PC-3 (cell line): ENCODE measurements around the gene STIM1. TPM values are rescaled to one million over a fixed set of nuclear protein-coding genes. Genes with fewer than 3 reads are reported as not detected.

Experiments used
- ATAC-seq: fragments of 200-7000 bp; cut with Tn5 transposase; 2 replicates; pipeline ENCODE4 v1.9.1; 2020; ENCODE audit warnings: mild to moderate bottlenecking, moderate library complexity
- BruUV-seq: library from RNA; stranded (reverse); fragments of 400-500 nt; replicated peaks from 2 replicates; lab custom pipeline; 2021; lab: Mats Ljungman, UMichigan
- CTCF ChIA-PET: fragments of 300-600 bp; sonication (Branson Sonifier 250); formaldehyde crosslinking; loops from one replicate; lab custom pipeline; 2022; ENCODE audit warnings: antibody characterized with exemption; lab: Charles Lee
- POLR2A ChIA-PET: fragments of 300-600 bp; sonication (Branson Sonifier 250); formaldehyde crosslinking; loops from one replicate; lab custom pipeline; 2022; ENCODE audit warnings: antibody characterized with exemption; ENCODE audit not compliant: unreplicated experiment; lab: Charles Lee
- DNase-seq: peaks from one replicate; pipeline ENCODE4 v3.0.0-alpha.2; 2015
- H2AFZ ChIP-seq: fragments of 300-600 bp; sonication (generic); 2 replicates; pipeline ENCODE4 v1.6.0; 2016; ENCODE audit warnings: antibody characterized with exemption, low read length
- H3F3A ChIP-seq: fragments of 300-600 bp; sonication (generic); one replicate; pipeline ENCODE4 v1.6.0; 2017; ENCODE audit warnings: antibody characterized with exemption, low read length, control low read depth, mild to moderate bottlenecking; ENCODE audit not compliant: unreplicated experiment
- H3K27ac ChIP-seq: fragments of 300-600 bp; sonication (generic); 2 replicates; pipeline ENCODE4 v1.5.1; 2016; ENCODE audit warnings: mild to moderate bottlenecking, low read length
- H3K27me3 ChIP-seq: fragments of 300-600 bp; sonication (generic); 2 replicates; pipeline ENCODE4 v1.6.1; 2016; ENCODE audit warnings: low read length, mixed read lengths
- H3K36me3 ChIP-seq: fragments of 300-600 bp; sonication (generic); 2 replicates; pipeline ENCODE4 v1.6.1; 2016; ENCODE audit warnings: low read depth, mixed run types, low read length, mixed read lengths
- H3K4me1 ChIP-seq: fragments of 300-600 bp; sonication (generic); 2 replicates; pipeline ENCODE4 v1.5.1; 2016; ENCODE audit warnings: low read length; ENCODE audit not compliant: insufficient read depth
- H3K4me2 ChIP-seq: fragments of 300-600 bp; sonication (generic); 2 replicates; pipeline ENCODE4 v1.6.0; 2016; ENCODE audit warnings: low read length
- H3K4me3 ChIP-seq: fragments of 300-600 bp; sonication (generic); 2 replicates; pipeline ENCODE4 v1.5.1; 2016; ENCODE audit warnings: mild to moderate bottlenecking, low read length, mixed read lengths
- H3K79me2 ChIP-seq: fragments of 300-600 bp; sonication (generic); 2 replicates; pipeline ENCODE4 v1.6.1; 2017; ENCODE audit warnings: low read length, mixed read lengths
- H3K9ac ChIP-seq: fragments of 300-600 bp; sonication (generic); 2 replicates; pipeline ENCODE4 v1.6.0; 2016; ENCODE audit warnings: mild to moderate bottlenecking, low read length
- H3K9me2 ChIP-seq: fragments of 300-600 bp; sonication (generic); replicated peaks from 2 replicates; pipeline ENCODE4 v1.6.1; 2016; ENCODE audit warnings: mixed run types, low read length, mixed read lengths
- H3K9me3 ChIP-seq: fragments of 300-600 bp; sonication (generic); 2 replicates; pipeline ENCODE4 v1.6.1; 2016; ENCODE audit warnings: low read length, mixed read lengths
- H4K20me1 ChIP-seq: fragments of 300-600 bp; sonication (generic); 2 replicates; pipeline ENCODE4 v1.6.1; 2016; ENCODE audit warnings: low read length, mixed read lengths
- CTCF ChIP-seq: fragments of 300-600 bp; sonication (generic); conservative IDR thresholded peaks from 2 replicates; pipeline ENCODE4 v1.5.1; 2017; ENCODE audit warnings: antibody characterized with exemption, low read depth, mild to moderate bottlenecking, low read length
- EZH2 ChIP-seq: fragments of 300-600 bp; sonication (generic); IDR thresholded peaks from one replicate; pipeline ENCODE4 v1.6.1; 2017; ENCODE audit warnings: antibody characterized with exemption, mild to moderate bottlenecking, low read length; ENCODE audit not compliant: unreplicated experiment
- EZH2phosphoT487 ChIP-seq: fragments of 300-600 bp; sonication (generic); IDR thresholded peaks from 2 replicates; pipeline ENCODE4 v1.6.1; 2018; ENCODE audit warnings: mild to moderate bottlenecking, antibody characterized with exemption, low read length, borderline replicate concordance
- intact Hi-C: fragments of 100-400 bp; cut with micrococcal nuclease; formaldehyde crosslinking; loops from 2 replicates; pipeline ENCODE4 v1.9.0; 2023
- total RNA-seq: library from RNA; depleted of rRNA; stranded (reverse); fragments of >200 nt; gene quantifications from 2 replicates; pipeline ENCODE4 v1.2.3, GENCODE V29; 2014

Gene STIM1
- total RNA-seq, 1 experiment from 2014 or later: 22.8 TPM

- Histone ChIP-seq H3K79me2 (no peaks in the 10 kb centered on the region), H3K9ac (peak overlapping the region; percentile 70)
- intact Hi-C loops: loop anchor here (1.0 to 5.0 kb wide), 4 partner anchors 12 to 37 kb away; partner anchors contain the start of genes NUP98 and RHOG
These were observed 46.4 kb upstream of the STIM1 start for GRCh38 chr11:3808861-3809623.

DNA sequence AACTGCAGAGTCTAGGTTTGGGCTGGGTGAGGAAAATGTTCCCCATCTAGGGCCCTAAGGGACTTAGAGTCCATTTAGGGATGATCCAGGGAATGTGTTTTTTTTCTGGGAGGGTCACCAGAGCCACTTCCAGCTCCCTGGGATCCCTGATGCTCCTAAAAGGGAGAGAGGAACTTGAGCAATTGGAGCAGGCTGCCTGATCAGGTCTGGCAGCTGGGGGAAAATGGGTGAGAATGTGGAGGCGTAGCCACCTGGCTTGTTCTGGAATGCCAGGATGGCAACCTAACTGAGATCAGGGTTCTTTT is 45.9 kb upstream of the STIM1 start:
- H3K9me2 ChIP-seq: no peaks in the 10 kb centered on the region
- H4K20me1 ChIP-seq: no peaks in the 10 kb centered on the region
- H3K4me2 ChIP-seq: peak overlapping the region; percentile 95; the same call in 1 of the 2 replicates
- BruUV-seq: no TSS peak
- no peak overlapping the region for H2AFZ ChIP-seq
- H3K9ac ChIP-seq: no peak overlapping the region
- ChIA-PET POLR2A (interaction anchor here (0.6 kb wide), 1 partner anchor 45 kb away, joined by 3 read pairs; no protein-coding TSS in a partner anchor), CTCF (interaction anchor here (1.0 to 1.1 kb wide), 3 partner anchors 10 to 40 kb away, joined by 3 to 7 read pairs (median 3); partner anchors contain the start of gene NUP98)
- H3K4me1 ChIP-seq: peaks cover 4% of the 10 kb centered on the region; the same call in 1 of the 2 replicates
- TF ChIP-seq EZH2: no peak
- TF ChIP-seq CTCF: no peak
- no peak for TF ChIP-seq EZH2phosphoT487
- no peaks in the 10 kb centered on the region for H3K79me2 ChIP-seq
- no peaks in the 10 kb centered on the region for H3K9me3 ChIP-seq
- intact Hi-C loops: loop anchor here (2.0 to 5.0 kb wide), 3 partner anchors 27 to 37 kb away; partner anchors contain the start of gene RHOG
- no peak overlapping the region for H3K27ac ChIP-seq
- H3F3A ChIP-seq: no peaks in the 10 kb centered on the region
- H3K4me3 ChIP-seq: no peak overlapping the region
- no peaks in the 10 kb centered on the region for H3K36me3 ChIP-seq
- DNase-seq (no peak), ATAC-seq (no peak)
- no peaks in the 10 kb centered on the region for H3K27me3 ChIP-seq

More at GRCh38 chr11:3808861-3809623, 46.4 kb upstream of the STIM1 start:
- DNase-seq (peak; percentile 80), ATAC-seq (peak; percentile 79)
- H3K4me1 ChIP-seq: peaks cover 8% of the 10 kb centered on the region
- H3K27me3 ChIP-seq: no peaks in the 10 kb centered on the region
- BruUV-seq: TSS peak; percentile 27
- no peaks in the 10 kb centered on the region for H3F3A ChIP-seq
- no peaks in the 10 kb centered on the region for H3K36me3 ChIP-seq
- H3K4me2 ChIP-seq: peak overlapping the region; percentile 95
- ChIA-PET CTCF (interaction anchor here (0.6 to 1.1 kb wide), 5 partner anchors 10 to 40 kb away, joined by 3 to 7 read pairs (median 3); partner anchors contain the start of genes NUP98 and RHOG), POLR2A (interaction anchor here (0.6 kb wide), 1 partner anchor 46 kb away, joined by 3 read pairs; no protein-coding TSS in a partner anchor)
- H2AFZ ChIP-seq: peak overlapping the region; percentile 100
- no peaks in the 10 kb centered on the region for H3K9me3 ChIP-seq
- TF ChIP-seq EZH2phosphoT487: no peak
- TF ChIP-seq CTCF: peak; percentile 75
- H3K9me2 ChIP-seq: no peaks in the 10 kb centered on the region
- no peaks in the 10 kb centered on the region for H4K20me1 ChIP-seq
- peak overlapping the region; percentile 85 for H3K4me3 ChIP-seq
- H3K27ac ChIP-seq: no peak overlapping the region

DNA sequence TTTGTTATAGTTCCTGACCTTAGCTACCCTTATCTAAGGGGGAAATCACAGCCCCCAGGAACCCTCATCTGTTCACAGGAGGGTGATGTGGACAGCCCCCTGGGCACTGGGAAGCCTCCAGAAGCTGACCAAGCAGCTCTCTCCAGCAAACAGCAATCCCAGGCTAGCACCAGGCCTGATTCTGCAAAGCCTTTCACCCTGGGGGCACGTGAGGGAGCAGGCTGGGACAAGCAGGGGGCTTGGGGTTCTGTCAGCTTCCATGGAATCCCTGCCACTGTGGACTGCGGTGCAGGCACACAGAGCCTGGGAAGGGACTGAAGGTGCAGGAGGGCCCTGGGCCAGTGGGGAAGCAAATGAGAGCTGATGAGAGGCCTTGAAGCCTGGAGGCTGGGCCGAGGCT is 45.0 kb upstream of the STIM1 start:
- BruUV-seq: no TSS peak
- POLR2A ChIA-PET: no interaction called here

More for the DNA sequence above, 45.0 kb upstream of the STIM1 start:
- H3K4me1 ChIP-seq: peaks cover 4% of the 10 kb centered on the region; the same call in 1 of the 2 replicates
- H3K9me3 ChIP-seq: no peaks in the 10 kb centered on the region
- ATAC-seq (no peak), DNase-seq (no peak)
- H3K9me2 ChIP-seq: no peaks in the 10 kb centered on the region
- H3K79me2 ChIP-seq: no peaks in the 10 kb centered on the region
- H3K27me3 ChIP-seq: no peaks in the 10 kb centered on the region
- TF ChIP-seq EZH2phosphoT487 (no peak), CTCF (no peak)
- H3K4me2 ChIP-seq: no peak overlapping the region
- intact Hi-C loops: no loop called here
- no peaks in the 10 kb centered on the region for H3K36me3 ChIP-seq
- CTCF ChIA-PET: no interaction called here
- no peak overlapping the region for H3K4me3 ChIP-seq
- no peaks in the 10 kb centered on the region for H4K20me1 ChIP-seq
- H3K9ac ChIP-seq: no peak overlapping the region
- no peak overlapping the region for H3K27ac ChIP-seq
- H3F3A ChIP-seq: no peaks in the 10 kb centered on the region
- H2AFZ ChIP-seq: no peak overlapping the region
